ENCODE data around the gene PPT2. TPM values are rescaled to one million over a fixed set of nuclear protein-coding genes. Genes with fewer than 3 reads are reported as not detected.

The PPT2 gene
- polyA plus RNA-seq, 1 donor from 2014 or later = 330 TPM

DNA sequence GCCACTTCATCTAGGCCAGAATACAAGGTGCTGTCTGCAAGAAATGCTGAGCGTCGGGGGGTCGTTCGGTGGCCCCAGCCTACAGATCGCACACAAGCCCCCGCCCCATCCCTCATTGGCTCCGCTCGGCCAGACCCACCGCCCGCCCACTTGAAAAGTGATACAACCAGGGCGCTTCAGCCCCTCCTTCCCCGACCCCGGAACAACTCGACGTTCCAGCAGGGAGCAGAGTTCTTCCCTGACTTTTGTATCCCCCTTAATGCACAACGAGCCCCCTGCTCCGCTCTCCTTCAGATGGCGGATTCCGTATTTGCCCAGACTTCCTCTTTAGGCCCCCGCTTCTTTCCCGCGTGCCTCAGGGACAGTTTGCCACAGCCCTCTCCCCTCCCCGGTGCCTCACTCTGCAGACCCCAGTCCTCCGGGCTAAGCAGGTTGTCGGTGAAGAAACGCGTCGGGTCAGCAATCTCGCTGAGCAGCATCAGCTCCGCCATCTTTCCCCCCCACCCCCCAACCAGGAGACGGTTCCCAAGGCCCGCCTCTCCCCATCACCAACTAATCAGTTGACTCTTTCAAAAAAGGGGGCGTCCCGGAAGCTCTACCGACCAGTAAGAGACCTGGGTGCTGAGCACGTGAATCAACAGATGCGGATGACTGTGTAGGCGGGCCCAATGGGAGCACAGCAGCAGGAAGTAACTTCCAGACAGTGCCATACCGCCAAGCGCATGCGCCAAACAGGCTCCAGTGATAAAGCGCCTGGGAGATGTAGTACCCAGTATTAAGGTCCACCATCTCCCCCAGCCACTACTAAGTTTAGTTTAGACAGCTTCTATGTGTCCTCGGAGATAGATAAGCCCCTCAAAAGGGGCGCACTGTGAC, 26.0 kb upstream of the PPT2 start, which contains the start of gene ATF6B:
Gene ATF6B, minus strand, starts transcription at position 530 of the 876 bp plus-strand sequence. Its CDS starts 39 bp downstream, at position 491.
- no peaks in the 10 kb centered on the region for H3F3A ChIP-seq (ENCODE audit: insufficient read depth, low read length, poor library complexity, severe bottlenecking)
- no peaks in the 10 kb centered on the region for H3K9me2 ChIP-seq (ENCODE audit: insufficient read depth, low read length)
- no peaks in the 10 kb centered on the region for H3K36me3 ChIP-seq (ENCODE audit: insufficient read depth, low read length)
- TF ChIP-seq REST (IDR thresholded peaks at IDR 0.05; ENCODE audit: borderline replicate concordance) = peak; percentile 84
- peak; percentile 92 for TF ChIP-seq TAF1 (IDR thresholded peaks at IDR 0.05; ENCODE audit: low read depth)
- TF ChIP-seq SMC3 (conservative IDR thresholded peaks at IDR 0.05; ENCODE audit: poor library complexity) = peak; percentile 57
- peak; percentile 53 for TF ChIP-seq RAD21 (conservative IDR thresholded peaks at IDR 0.05)
- peak; percentile 42 for TF ChIP-seq CTCF (IDR thresholded peaks at IDR 0.05; ENCODE audit: poor library complexity, severe bottlenecking)
- TF ChIP-seq MXI1 (conservative IDR thresholded peaks at IDR 0.05; ENCODE audit: poor library complexity, severe bottlenecking) = peak; percentile 78
- TF ChIP-seq POLR2AphosphoS5 (IDR thresholded peaks at IDR 0.05) = peak; percentile 95
- no peak for TF ChIP-seq EZH2 (IDR thresholded peaks at IDR 0.05; ENCODE audit: borderline replicate concordance, insufficient read depth, low read length, poor library complexity, severe bottlenecking)
- TF ChIP-seq EP300 (conservative IDR thresholded peaks at IDR 0.05; ENCODE audit: poor library complexity, severe bottlenecking) = peak; percentile 44
- no peaks in the 10 kb centered on the region for H4K20me1 ChIP-seq (ENCODE audit: insufficient read depth)
- peak within 1 kb of the TSS; percentile 94 for H3K9ac ChIP-seq (ENCODE audit: low read length)
- peak within 1 kb of the TSS; percentile 98 for H3K27ac ChIP-seq (ENCODE audit: low read length)
- H3K4me2 ChIP-seq (ENCODE audit: low read length) = peak within 1 kb of the TSS; percentile 94
- peaks cover 25% of the 10 kb centered on the region for H3K79me2 ChIP-seq (replicated peaks; ENCODE audit: insufficient read depth, low read length)
- no peaks in the 10 kb centered on the region for H3K27me3 ChIP-seq (ENCODE audit: insufficient read depth, low read depth, low read length)
- H3K9me3 ChIP-seq (ENCODE audit: low read length) = no peaks in the 10 kb centered on the region
- peak within 1 kb of the TSS; percentile 73 for H2AFZ ChIP-seq (ENCODE audit: low read depth, low read length)
- H3K4me3 ChIP-seq (ENCODE audit: low read length) = peak within 1 kb of the TSS; percentile 89

DNA sequence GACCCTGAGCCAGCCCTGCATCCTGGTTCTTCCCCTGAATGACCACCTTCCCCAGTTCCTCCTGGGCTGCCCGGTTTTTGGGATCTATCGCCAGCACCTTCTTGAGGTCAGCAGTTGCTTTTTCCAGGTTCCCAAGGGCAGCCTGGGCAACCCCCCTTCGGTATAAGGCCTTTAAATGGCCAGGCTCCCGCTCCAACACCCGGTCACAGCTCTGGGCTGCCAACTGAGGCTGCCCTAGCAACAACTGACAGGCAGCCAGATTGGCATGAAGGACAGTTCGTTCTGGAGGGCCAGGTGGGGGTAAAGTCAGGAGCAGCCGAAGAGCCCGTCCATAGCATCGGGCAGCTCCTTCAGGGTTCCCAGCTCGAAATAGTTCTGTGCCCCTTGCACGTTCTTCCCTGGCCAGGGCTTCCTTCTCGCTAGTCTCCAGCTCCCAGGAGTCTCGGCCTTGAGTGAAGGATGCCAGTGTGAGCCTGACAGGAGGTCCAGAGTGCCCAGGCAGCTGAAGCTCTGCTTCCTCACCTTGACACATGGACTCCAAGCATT, 25.1 kb upstream of the PPT2 start:
- Histone ChIP-seq H2AFZ (ENCODE audit: low read depth, low read length) (no peak overlapping the region), H3K27me3 (ENCODE audit: insufficient read depth, low read depth, low read length) (no peaks in the 10 kb centered on the region), H3K79me2 (replicated peaks; ENCODE audit: insufficient read depth, low read length) (peaks cover 25% of the 10 kb centered on the region), H3K9ac (ENCODE audit: low read length) (peak overlapping the region; percentile 73), H3K9me2 (ENCODE audit: insufficient read depth, low read length) (no peaks in the 10 kb centered on the region), H3K4me2 (ENCODE audit: low read length) (peak overlapping the region; percentile 94), H3F3A (ENCODE audit: insufficient read depth, low read length, poor library complexity, severe bottlenecking) (no peaks in the 10 kb centered on the region), H3K4me3 (ENCODE audit: low read length) (peak overlapping the region; percentile 89), H4K20me1 (ENCODE audit: insufficient read depth) (no peaks in the 10 kb centered on the region), H3K36me3 (ENCODE audit: insufficient read depth, low read length) (no peaks in the 10 kb centered on the region), H3K27ac (ENCODE audit: low read length) (peak overlapping the region; percentile 76), H3K9me3 (ENCODE audit: low read length) (no peaks in the 10 kb centered on the region)
- TF ChIP-seq RAD21 (conservative IDR thresholded peaks at IDR 0.05) = no peak
- no peak for TF ChIP-seq REST (IDR thresholded peaks at IDR 0.05; ENCODE audit: borderline replicate concordance)
- no peak for TF ChIP-seq POLR2AphosphoS5 (IDR thresholded peaks at IDR 0.05)
- no peak for TF ChIP-seq SMC3 (conservative IDR thresholded peaks at IDR 0.05; ENCODE audit: poor library complexity)
- no peak for TF ChIP-seq TAF1 (IDR thresholded peaks at IDR 0.05; ENCODE audit: low read depth)
- no peak for TF ChIP-seq EP300 (conservative IDR thresholded peaks at IDR 0.05; ENCODE audit: poor library complexity, severe bottlenecking)
- no peak for TF ChIP-seq CTCF (IDR thresholded peaks at IDR 0.05; ENCODE audit: poor library complexity, severe bottlenecking)
- no peak for TF ChIP-seq MXI1 (conservative IDR thresholded peaks at IDR 0.05; ENCODE audit: poor library complexity, severe bottlenecking)
- no peak for TF ChIP-seq EZH2 (IDR thresholded peaks at IDR 0.05; ENCODE audit: borderline replicate concordance, insufficient read depth, low read length, poor library complexity, severe bottlenecking)

All from neural cell (in vitro differentiated cells).